SU-DHL-6 (cell line): ENCODE data around the gene SLC38A9.

Source experiments
- H2AFZ ChIP-seq: fragments of 200-600 bp; sonication (generic); 2 replicates; pipeline ENCODE4 v1.6.1; 2014; ENCODE audit warnings: low read depth, mild to moderate bottlenecking, moderate library complexity, mixed read lengths, antibody characterized with exemption, low read length; ENCODE audit not compliant: severe bottlenecking
- H3F3A ChIP-seq: fragments of 200-600 bp; shearing (Covaris generic); 2 replicates; pipeline ENCODE4 v1.6.0; 2016; ENCODE audit warnings: antibody characterized with exemption, mild to moderate bottlenecking; ENCODE audit not compliant: insufficient read depth
- H3K27ac ChIP-seq: fragments of 200-600 bp; sonication (generic); 2 replicates; pipeline ENCODE4 v1.5.1; 2016; ENCODE audit warnings: low read depth, mild to moderate bottlenecking, low read length, moderate library complexity, mixed read lengths
- H3K27me3 ChIP-seq: fragments of 200-600 bp; sonication (generic), shearing (Covaris generic); 2 replicates; pipeline ENCODE4 v1.6.0; 2014; ENCODE audit warnings: mild to moderate bottlenecking, low read length
- H3K36me3 ChIP-seq: fragments of 200-600 bp; sonication (generic); 2 replicates; pipeline ENCODE4 v1.6.1; 2014; ENCODE audit warnings: mild to moderate bottlenecking, low read length, mixed read lengths
- H3K4me2 ChIP-seq: fragments of 300-600, 200-600 bp; shearing (Covaris generic), sonication (generic); 2 replicates; pipeline ENCODE4 v1.6.0; 2014; ENCODE audit warnings: low read length, low read depth, mild to moderate bottlenecking; ENCODE audit not compliant: poor library complexity, severe bottlenecking
- H3K4me3 ChIP-seq: fragments of 200-600 bp; sonication (generic); 2 replicates; pipeline ENCODE4 v1.5.1; 2014; ENCODE audit warnings: antibody characterized with exemption, low read length, mild to moderate bottlenecking, mixed read lengths; ENCODE audit not compliant: insufficient read depth, poor library complexity, severe bottlenecking
- H3K79me2 ChIP-seq: fragments of 200-600 bp; sonication (generic); 2 replicates; pipeline ENCODE4 v1.6.1; 2014; ENCODE audit warnings: mild to moderate bottlenecking, low read length, moderate library complexity; ENCODE audit not compliant: insufficient read depth
- H3K9ac ChIP-seq: fragments of 200-600 bp; sonication (generic); 2 replicates; pipeline ENCODE4 v1.7.0; 2014; ENCODE audit warnings: mild to moderate bottlenecking, low read length
- H3K9me2 ChIP-seq: fragments of 200-600 bp; sonication (generic); replicated peaks from 2 replicates; pipeline ENCODE4 v1.6.1; 2014; ENCODE audit warnings: low read length; ENCODE audit not compliant: insufficient read depth
- H3K9me3 ChIP-seq: fragments of 200-600 bp; sonication (generic); 2 replicates; pipeline ENCODE4 v1.6.1; 2014; ENCODE audit warnings: low read length, mixed read lengths; ENCODE audit not compliant: insufficient read depth
- H4K20me1 ChIP-seq: fragments of 200-600 bp; sonication (generic); 2 replicates; pipeline ENCODE4 v1.6.1; 2014; ENCODE audit warnings: low read depth, mild to moderate bottlenecking, antibody characterized with exemption, low read length, moderate library complexity, mixed read lengths
- EZH2phosphoT487 ChIP-seq: fragments of 200-600 bp; sonication (generic), shearing (Covaris generic); conservative IDR thresholded peaks from 2 replicates; pipeline ENCODE4 v1.6.1; 2018; ENCODE audit warnings: mild to moderate bottlenecking, antibody characterized with exemption, low read length, moderate library complexity, mixed read lengths
- TF ChIP-seq, protein P1 (sequence below): fragments of 200-600 bp; sonication (generic); IDR thresholded peaks from one replicate; pipeline ENCODE4 v1.5.1; 2017; ENCODE audit warnings: antibody characterized with exemption, mild to moderate bottlenecking, low read length, moderate library complexity; ENCODE audit not compliant: insufficient read depth, poor library complexity, severe bottlenecking

The SLC38A9 gene

DNA sequence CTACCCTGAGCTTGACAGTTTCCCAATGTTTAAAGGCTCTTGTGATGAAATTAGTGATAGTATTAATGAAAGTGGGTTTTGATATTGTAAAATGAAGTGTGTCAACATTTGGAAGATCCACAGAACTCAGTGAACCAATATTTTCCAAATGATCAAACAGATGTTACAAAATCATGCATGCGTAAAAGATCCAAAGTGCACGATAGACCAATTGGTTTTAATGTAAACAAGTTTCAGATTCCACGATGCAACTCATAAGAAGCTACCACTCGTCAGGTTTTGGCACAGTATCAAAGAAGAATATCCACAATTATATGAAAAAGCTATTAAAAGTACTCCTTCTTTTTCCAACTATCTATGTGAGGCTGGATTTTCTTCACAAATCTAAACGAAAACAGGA is 82.3 kb downstream of the SLC38A9 start:
- Histone ChIP-seq H3K27me3 (no peaks in the 10 kb centered on the region), H3F3A (no peaks in the 10 kb centered on the region), H3K79me2 (no peaks in the 10 kb centered on the region), H3K9me2 (no peaks in the 10 kb centered on the region), H3K9me3 (no peaks in the 10 kb centered on the region), H2AFZ (no peak overlapping the region), H4K20me1 (no peaks in the 10 kb centered on the region), H3K4me3 (no peak overlapping the region), H3K27ac (no peak overlapping the region), H3K4me2 (no peak overlapping the region), H3K36me3 (no peaks in the 10 kb centered on the region), H3K9ac (no peak overlapping the region)
- TF ChIP-seq EZH2phosphoT487: no peak
- TF ChIP-seq, protein P1, sequence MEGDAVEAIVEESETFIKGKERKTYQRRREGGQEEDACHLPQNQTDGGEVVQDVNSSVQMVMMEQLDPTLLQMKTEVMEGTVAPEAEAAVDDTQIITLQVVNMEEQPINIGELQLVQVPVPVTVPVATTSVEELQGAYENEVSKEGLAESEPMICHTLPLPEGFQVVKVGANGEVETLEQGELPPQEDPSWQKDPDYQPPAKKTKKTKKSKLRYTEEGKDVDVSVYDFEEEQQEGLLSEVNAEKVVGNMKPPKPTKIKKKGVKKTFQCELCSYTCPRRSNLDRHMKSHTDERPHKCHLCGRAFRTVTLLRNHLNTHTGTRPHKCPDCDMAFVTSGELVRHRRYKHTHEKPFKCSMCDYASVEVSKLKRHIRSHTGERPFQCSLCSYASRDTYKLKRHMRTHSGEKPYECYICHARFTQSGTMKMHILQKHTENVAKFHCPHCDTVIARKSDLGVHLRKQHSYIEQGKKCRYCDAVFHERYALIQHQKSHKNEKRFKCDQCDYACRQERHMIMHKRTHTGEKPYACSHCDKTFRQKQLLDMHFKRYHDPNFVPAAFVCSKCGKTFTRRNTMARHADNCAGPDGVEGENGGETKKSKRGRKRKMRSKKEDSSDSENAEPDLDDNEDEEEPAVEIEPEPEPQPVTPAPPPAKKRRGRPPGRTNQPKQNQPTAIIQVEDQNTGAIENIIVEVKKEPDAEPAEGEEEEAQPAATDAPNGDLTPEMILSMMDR: no peak

DNA sequence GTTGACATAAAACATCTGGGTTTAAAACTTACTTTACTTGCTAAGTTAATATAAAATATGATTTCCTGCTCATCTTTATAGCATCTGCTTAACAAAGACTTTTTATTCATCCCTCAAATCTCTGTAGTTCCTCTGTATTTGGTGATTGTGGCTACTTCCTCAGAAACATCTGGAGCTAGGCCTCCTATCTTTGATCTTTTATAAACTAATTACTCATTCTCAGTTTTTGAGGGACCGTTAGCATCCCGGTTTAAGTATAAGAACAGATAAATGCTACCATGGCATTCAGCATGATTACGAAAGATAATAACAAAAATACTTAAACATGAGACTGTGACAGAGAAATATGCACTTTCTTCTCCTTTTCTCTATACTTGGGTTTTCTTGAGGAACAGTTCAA is 85.3 kb downstream of the SLC38A9 start:
- TF ChIP-seq, protein P1: no peak
- TF ChIP-seq EZH2phosphoT487: no peak
- Histone ChIP-seq H3K4me3 (no peak overlapping the region), H3K9me3 (no peaks in the 10 kb centered on the region), H3K9me2 (no peaks in the 10 kb centered on the region), H3K27me3 (no peaks in the 10 kb centered on the region), H3K9ac (no peak overlapping the region), H3K4me2 (no peak overlapping the region), H2AFZ (no peak overlapping the region), H3K27ac (no peak overlapping the region), H3K36me3 (no peaks in the 10 kb centered on the region), H4K20me1 (no peaks in the 10 kb centered on the region), H3K79me2 (no peaks in the 10 kb centered on the region), H3F3A (no peaks in the 10 kb centered on the region)

DNA sequence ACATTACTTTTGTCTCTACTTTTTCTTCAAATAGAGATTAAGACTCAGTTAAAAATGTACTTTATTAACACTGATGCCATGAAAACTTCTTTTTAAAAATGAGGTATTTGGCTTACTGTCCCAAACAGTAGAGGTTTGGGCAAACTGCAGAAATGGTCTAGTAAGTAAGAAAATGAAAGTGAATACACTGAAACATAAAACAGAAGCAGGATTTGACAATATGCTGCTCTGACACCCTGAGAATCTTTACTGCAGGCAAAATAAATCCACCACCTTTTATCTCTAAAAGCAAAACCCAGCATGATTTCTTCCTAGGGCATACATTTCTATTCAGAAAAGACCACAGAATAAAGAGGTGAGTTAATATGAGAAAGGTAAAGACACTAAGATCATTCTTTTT is 86.2 kb downstream of the SLC38A9 start:
- H3K9me3 ChIP-seq: no peaks in the 10 kb centered on the region
- no peaks in the 10 kb centered on the region for H3K36me3 ChIP-seq
- no peaks in the 10 kb centered on the region for H3K79me2 ChIP-seq
- TF ChIP-seq, protein P1: no peak
- no peak overlapping the region for H3K4me2 ChIP-seq
- H3K27ac ChIP-seq: no peak overlapping the region
- no peak overlapping the region for H3K9ac ChIP-seq
- no peak overlapping the region for H2AFZ ChIP-seq
- H4K20me1 ChIP-seq: no peaks in the 10 kb centered on the region
- no peaks in the 10 kb centered on the region for H3K27me3 ChIP-seq
- no peaks in the 10 kb centered on the region for H3K9me2 ChIP-seq
- no peak overlapping the region for H3K4me3 ChIP-seq
- no peaks in the 10 kb centered on the region for H3F3A ChIP-seq

DNA sequence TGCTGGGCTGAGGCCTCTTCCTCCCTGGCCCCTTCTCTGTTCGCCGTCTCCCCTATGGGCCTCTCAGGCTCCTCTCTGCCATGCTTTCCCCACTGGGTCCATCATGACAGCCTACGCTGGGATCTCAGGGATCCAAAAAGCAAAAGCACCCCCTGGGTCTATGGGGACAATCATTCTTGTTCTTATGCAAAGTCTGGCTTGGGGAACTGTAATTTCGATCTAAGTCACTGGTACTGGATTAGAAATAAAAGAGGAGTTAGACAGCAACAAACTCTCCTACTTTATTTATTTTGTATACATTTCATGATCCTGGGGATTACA is 86.6 kb downstream of the SLC38A9 start:
- TF ChIP-seq, protein P1: no peak
- no peak for TF ChIP-seq EZH2phosphoT487
- Histone ChIP-seq H3K9me2 (no peaks in the 10 kb centered on the region), H3K9ac (no peak overlapping the region), H3K79me2 (no peaks in the 10 kb centered on the region), H3K4me2 (no peak overlapping the region), H4K20me1 (no peaks in the 10 kb centered on the region), H3K27ac (no peak overlapping the region), H2AFZ (no peak overlapping the region), H3K27me3 (no peaks in the 10 kb centered on the region), H3K4me3 (no peak overlapping the region), H3K9me3 (no peaks in the 10 kb centered on the region), H3F3A (no peaks in the 10 kb centered on the region), H3K36me3 (no peaks in the 10 kb centered on the region)
